Panc1 (cell line): ENCODE measurements around the gene NUB1. TPM values are rescaled to one million over a fixed set of nuclear protein-coding genes. Genes with fewer than 3 reads are reported as not detected.

Experiments
- ATAC-seq: fragments of 200-7000 bp; cut with Tn5 transposase; 2 replicates; pipeline ENCODE4 v1.9.1; 2020; ENCODE audit warnings: mild to moderate bottlenecking, moderate library complexity
- BruUV-seq: library from RNA; stranded (reverse); fragments of 400-500 nt; replicated peaks from 2 replicates; lab custom pipeline; 2021; lab: Mats Ljungman, UMichigan
- CTCF ChIA-PET: fragments of 300-600 bp; sonication (Branson Sonifier 250); formaldehyde crosslinking; loops from one replicate; lab custom pipeline; 2022; ENCODE audit warnings: antibody characterized with exemption; lab: Charles Lee
- POLR2A ChIA-PET: fragments of 300-600 bp; sonication (Branson Sonifier 250); formaldehyde crosslinking; loops from one replicate; lab custom pipeline; 2022; ENCODE audit warnings: antibody characterized with exemption; lab: Charles Lee
- DNase-seq: peaks from one replicate; pipeline ENCODE4 v3.0.0-alpha.2; 2010; ENCODE audit warnings: low read depth, low spot score
- H3K27ac ChIP-seq: 2 replicates; pipeline ENCODE4 v1.5.1; 2011; ENCODE audit warnings: mild to moderate bottlenecking, low read length, inconsistent platforms
- H3K27me3 ChIP-seq: fragments of 200-500 bp; sonication (Bioruptor generic); 2 replicates; pipeline ENCODE4 v1.6.0; 2014; ENCODE audit warnings: low read length, inconsistent platforms; ENCODE audit not compliant: control insufficient read depth, insufficient read depth
- H3K36me3 ChIP-seq: fragments of 200-500 bp; sonication (Bioruptor generic); 2 replicates; pipeline ENCODE4 v1.5.1; 2014; ENCODE audit warnings: inconsistent platforms, mild to moderate bottlenecking, low read length, moderate library complexity; ENCODE audit not compliant: control insufficient read depth, insufficient read depth
- H3K4me1 ChIP-seq: 2 replicates; pipeline ENCODE4 v1.5.1; 2011; ENCODE audit warnings: inconsistent platforms, mild to moderate bottlenecking, low read length, moderate library complexity; ENCODE audit not compliant: control insufficient read depth, insufficient read depth
- H3K4me3 ChIP-seq, 2 experiments: 2 replicates each; pipeline ENCODE4 v1.5.1; 2011 to 2012; ENCODE audit warnings: low read depth in 2 of 2, low read length in 2 of 2, mild to moderate bottlenecking in 2 of 2, inconsistent platforms in 1 of 2, moderate library complexity in 1 of 2
- H3K9me3 ChIP-seq: fragments of 200-500 bp; sonication (Bioruptor generic); 2 replicates; pipeline ENCODE4 v1.5.1; 2014; ENCODE audit warnings: low read depth, mild to moderate bottlenecking, inconsistent platforms, low read length, moderate library complexity; ENCODE audit not compliant: control insufficient read depth, insufficient read depth
- CTCF ChIP-seq: fragments of 450-650 bp; IDR thresholded peaks from 2 replicates; pipeline ENCODE4 v1.5.1; 2017; ENCODE audit warnings: mild to moderate bottlenecking
- POLR2AphosphoS5 ChIP-seq: IDR thresholded peaks from 2 replicates; pipeline ENCODE4 v1.6.1; 2012; ENCODE audit warnings: mild to moderate bottlenecking, low read depth, low read length, moderate library complexity
- REST ChIP-seq, 2 experiments: IDR thresholded peaks; 2 replicates each; pipeline ENCODE4 v1.6.1; 2011 to 2012; ENCODE audit warnings: low read depth in 2 of 2, control low read depth in 1 of 2, low read length in 1 of 2, mild to moderate bottlenecking in 1 of 2, moderate library complexity in 1 of 2; ENCODE audit not compliant: insufficient read depth in 1 of 2
- SIN3A ChIP-seq: IDR thresholded peaks from 2 replicates; pipeline ENCODE4 v1.6.1; 2012; ENCODE audit warnings: low read depth, mild to moderate bottlenecking, low read length, moderate library complexity, borderline replicate concordance; ENCODE audit not compliant: insufficient read depth
- TCF7L2 ChIP-seq: IDR thresholded peaks from 2 replicates; pipeline ENCODE4 v1.6.1; 2011; ENCODE audit warnings: mild to moderate bottlenecking, low read depth, low read length, inconsistent platforms
- in situ Hi-C: cut with HindIII; loops from 2 replicates; pipeline ENCODE4 v1.10.0; 2016; ENCODE audit warnings: low sequenced_read_pairs, low pct_unique_long_range_greater_than_20kb
- intact Hi-C: fragments of 100-400 bp; cut with micrococcal nuclease; formaldehyde crosslinking; loops from one replicate; pipeline ENCODE4 v1.10.0; 2022; ENCODE audit not compliant: unreplicated experiment
- total RNA-seq: library from RNA; stranded (reverse); gene quantifications from one replicate; pipeline ENCODE4 v1.2.1, GENCODE V29; 2021; ENCODE audit not compliant: unreplicated experiment

The NUB1 gene
- total RNA-seq, 1 experiment from 2014 or later = 50.5 TPM

GRCh38 chr7:151408839-151409666 is 67.4 kb downstream of the NUB1 start:
- in situ Hi-C loops = no loop called here
- Histone ChIP-seq H3K36me3 (no peaks in the 10 kb centered on the region), H3K4me3 (peak overlapping the region in 1 of 2 experiments; percentile 37; a peak in 2 of 4 replicates), H3K27ac (peak overlapping the region; percentile 57; the same call in 1 of the 2 replicates), H3K27me3 (no peaks in the 10 kb centered on the region), H3K9me3 (no peaks in the 10 kb centered on the region), H3K4me1 (peaks cover 4% of the 10 kb centered on the region)
- intact Hi-C loops = no loop called here
- BruUV-seq = no TSS peak
- POLR2A ChIA-PET = no interaction called here
- DNase-seq (no peak), ATAC-seq (peak; percentile 54)
- CTCF ChIA-PET = no interaction called here
- TF ChIP-seq SIN3A (no peak), POLR2AphosphoS5 (no peak), REST (IDR thresholded peaks at IDR 0.05; ENCODE audit: insufficient read depth in 1 of 2, low read depth in 2 of 2, low read length in 1 of 2) (no peak), CTCF (no peak), TCF7L2 (no peak)

- H3K27ac ChIP-seq = peak within 1 kb of the TSS; percentile 57; the same call in 1 of the 2 replicates
These were observed 68.2 kb downstream of the NUB1 start, which contains the start of gene WDR86 for GRCh38 chr7:151409667-151410404. WDR86 (minus strand) TSS chr7:151410038; CDS start chr7:151409589, 449 bp downstream.

More at GRCh38 chr7:151409667-151410404, 68.2 kb downstream of the NUB1 start, which contains the start of gene WDR86:
- DNase-seq (no peak), ATAC-seq (no peak)
- Histone ChIP-seq H3K9me3 (no peaks in the 10 kb centered on the region), H3K27me3 (no peaks in the 10 kb centered on the region), H3K4me3 (peak within 1 kb of the TSS; percentile 37 to 51), H3K36me3 (no peaks in the 10 kb centered on the region), H3K4me1 (no peaks in the 10 kb centered on the region; the same call in none of the 2 replicates)
- TF ChIP-seq POLR2AphosphoS5 = no peak
- TF ChIP-seq REST (IDR thresholded peaks at IDR 0.05; ENCODE audit: insufficient read depth in 1 of 2, low read depth in 2 of 2, low read length in 1 of 2) = no peak
- no peak for TF ChIP-seq SIN3A
- TF ChIP-seq TCF7L2 = no peak
- TF ChIP-seq CTCF = no peak
- intact Hi-C loops = no loop called here
- no TSS peak for BruUV-seq
- ChIA-PET POLR2A (no interaction called here), CTCF (no interaction called here)
- in situ Hi-C loops = no loop called here
